ENCODE measurements around the gene TRIM74.
"Not testable (repeated sequence)": the region's sequence is repeated elsewhere in the genome, so short reads cannot be mapped to it uniquely, and the experiment has no call there.

Gene TRIM74

GRCh38 chr7:72924733-72925545 lies 44.3 kb downstream of the TRIM74 start, which contains the start of gene POM121:
Gene POM121 (plus strand): TSS chr7:72925095. CDS start chr7:72925122, 27 bp downstream.
- Histone ChIP-seq H3K36me3 (ENCODE audit: control insufficient read depth, insufficient read depth, low read length) (peaks cover 5% of the 10 kb centered on the region), H3K27me3 (replicated peaks; ENCODE audit: control insufficient read depth, insufficient read depth, low read length) (no peaks in the 10 kb centered on the region), H3K4me3 (replicated peaks; ENCODE audit: low read depth, low read length) (peak within 1 kb of the TSS; percentile 91)
- TF ChIP-seq CTCF (IDR thresholded peaks at IDR 0.05; ENCODE audit: insufficient read depth, low read length, poor library complexity, severe bottlenecking) = no peak
- peak; percentile 95 for DNase-seq (ENCODE audit: extremely low read depth, insufficient read length)

- DNase-seq (ENCODE audit: extremely low read depth, insufficient read length) = no peak
- no peak for TF ChIP-seq CTCF (IDR thresholded peaks at IDR 0.05; ENCODE audit: insufficient read depth, low read length, poor library complexity, severe bottlenecking)
- peaks cover 5% of the 10 kb centered on the region for H3K36me3 ChIP-seq (ENCODE audit: control insufficient read depth, insufficient read depth, low read length)
- H3K4me3 ChIP-seq (replicated peaks; ENCODE audit: low read depth, low read length) = peak overlapping the region; percentile 91
- no peaks in the 10 kb centered on the region for H3K27me3 ChIP-seq (replicated peaks; ENCODE audit: control insufficient read depth, insufficient read depth, low read length)
Observed at GRCh38 chr7:72924386-72924732, 44.9 kb downstream of the TRIM74 start.

- peaks cover 3% of the 10 kb centered on the region for H3K36me3 ChIP-seq (ENCODE audit: control insufficient read depth, insufficient read depth, low read length)
- TF ChIP-seq CTCF (IDR thresholded peaks at IDR 0.05; ENCODE audit: insufficient read depth, low read length, poor library complexity, severe bottlenecking) = no peak
- no peak for DNase-seq (ENCODE audit: extremely low read depth, insufficient read length)
- H3K27me3 ChIP-seq (replicated peaks; ENCODE audit: control insufficient read depth, insufficient read depth, low read length) = no peaks in the 10 kb centered on the region
- no peak overlapping the region for H3K4me3 ChIP-seq (replicated peaks; ENCODE audit: low read depth, low read length)
Observed at GRCh38 chr7:72919256-72919775, 50.0 kb downstream of the TRIM74 start.

DNA sequence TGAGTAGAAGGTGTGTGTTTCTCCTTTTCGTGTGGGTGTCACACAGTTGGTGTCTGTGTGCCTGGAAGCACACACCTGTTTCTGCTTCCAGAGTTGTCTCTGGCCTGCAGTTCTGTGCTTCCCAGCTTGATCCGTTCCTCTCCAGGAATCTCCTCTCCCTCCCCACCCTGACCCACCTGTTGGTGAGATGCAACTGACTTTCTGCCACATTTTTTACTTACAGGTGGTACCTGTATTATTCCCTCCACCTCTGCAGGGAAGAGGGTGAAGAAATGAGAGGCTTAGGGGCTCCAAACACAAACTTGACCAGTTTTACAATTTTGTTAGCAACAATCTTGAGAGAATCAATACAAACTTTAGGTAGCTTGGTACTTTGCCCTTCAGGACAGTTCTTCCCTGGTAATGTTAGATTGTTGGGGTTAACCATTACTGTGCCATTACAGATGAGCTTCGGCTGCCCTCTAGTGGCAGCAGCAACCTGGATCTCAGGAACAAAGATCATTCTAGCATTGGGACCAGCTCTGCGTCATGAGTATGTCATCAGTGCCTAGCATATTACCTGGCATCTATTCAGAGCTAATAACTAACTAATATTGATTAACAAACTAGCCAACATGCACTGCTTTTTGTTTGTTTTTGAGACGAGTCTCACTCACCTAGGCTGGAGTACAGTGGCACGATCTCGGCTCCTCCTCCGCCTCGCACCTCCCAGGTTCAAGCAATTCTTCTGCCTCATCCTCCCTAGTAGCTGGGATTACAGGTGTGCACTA lies 54.3 kb downstream of the TRIM74 start:
- DNase-seq (ENCODE audit: extremely low read depth, insufficient read length); H3K4me3 ChIP-seq (replicated peaks; ENCODE audit: low read depth, low read length); H3K36me3 ChIP-seq (ENCODE audit: control insufficient read depth, insufficient read depth, low read length); H3K27me3 ChIP-seq (replicated peaks; ENCODE audit: control insufficient read depth, insufficient read depth, low read length): not testable (repeated sequence)
- peak; percentile 60 for TF ChIP-seq CTCF (IDR thresholded peaks at IDR 0.05; ENCODE audit: insufficient read depth, low read length, poor library complexity, severe bottlenecking)

DNA sequence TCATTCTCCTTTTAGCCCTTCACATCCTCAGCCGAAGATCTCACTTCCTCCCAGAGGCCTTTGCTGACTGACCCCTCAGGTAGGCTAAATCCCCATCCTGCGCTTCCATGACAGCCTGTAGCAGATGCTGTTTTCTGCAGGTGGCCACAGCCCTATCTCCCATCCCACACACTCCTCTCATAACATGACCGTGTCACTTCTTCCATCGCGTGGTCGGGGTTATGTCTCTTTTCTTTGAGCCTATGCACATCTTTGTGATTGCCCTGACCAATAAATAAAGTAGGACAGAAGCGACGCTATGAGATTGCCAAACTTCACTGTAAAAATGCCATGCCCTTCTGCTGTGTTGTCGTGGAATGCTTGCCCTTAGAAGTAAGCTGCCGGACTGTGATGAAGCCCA lies 55.5 kb downstream of the TRIM74 start:
- H3K27me3 ChIP-seq (replicated peaks; ENCODE audit: control insufficient read depth, insufficient read depth, low read length); DNase-seq (ENCODE audit: extremely low read depth, insufficient read length); H3K36me3 ChIP-seq (ENCODE audit: control insufficient read depth, insufficient read depth, low read length); H3K4me3 ChIP-seq (replicated peaks; ENCODE audit: low read depth, low read length): not testable (repeated sequence)

DNA sequence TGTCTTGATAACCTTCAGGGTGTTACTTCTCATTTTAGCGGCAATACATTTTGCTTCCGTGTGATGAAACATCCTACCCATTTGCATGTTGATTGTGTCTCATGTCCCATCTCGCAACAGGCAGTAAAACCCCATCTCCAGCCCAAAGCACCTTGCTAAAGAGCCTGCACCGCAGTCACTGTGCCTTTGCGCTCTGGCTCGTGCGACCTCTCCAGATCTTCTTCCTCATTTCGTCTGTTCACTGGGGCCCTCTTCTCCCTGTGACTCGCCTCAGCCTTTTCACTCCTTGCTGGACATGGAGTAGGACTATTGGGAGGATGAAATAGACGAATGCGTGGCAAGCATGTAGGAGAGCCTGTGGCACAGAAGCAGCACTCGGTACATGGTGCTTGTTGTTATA lies 57.9 kb downstream of the TRIM74 start:
- H3K36me3 ChIP-seq (ENCODE audit: control insufficient read depth, insufficient read depth, low read length); H3K27me3 ChIP-seq (replicated peaks; ENCODE audit: control insufficient read depth, insufficient read depth, low read length); DNase-seq (ENCODE audit: extremely low read depth, insufficient read length); H3K4me3 ChIP-seq (replicated peaks; ENCODE audit: low read depth, low read length): not testable (repeated sequence)
